GM18526 (cell line): ENCODE measurements around the gene RASGRF2.

ENCODE experiments used
- POLR2A ChIP-seq: IDR thresholded peaks from 3 replicates; pipeline ENCODE4 v1.6.1; 2011; ENCODE audit not compliant: insufficient read length; ENCODE audit errors: extremely low read depth

RASGRF2 gene

DNA sequence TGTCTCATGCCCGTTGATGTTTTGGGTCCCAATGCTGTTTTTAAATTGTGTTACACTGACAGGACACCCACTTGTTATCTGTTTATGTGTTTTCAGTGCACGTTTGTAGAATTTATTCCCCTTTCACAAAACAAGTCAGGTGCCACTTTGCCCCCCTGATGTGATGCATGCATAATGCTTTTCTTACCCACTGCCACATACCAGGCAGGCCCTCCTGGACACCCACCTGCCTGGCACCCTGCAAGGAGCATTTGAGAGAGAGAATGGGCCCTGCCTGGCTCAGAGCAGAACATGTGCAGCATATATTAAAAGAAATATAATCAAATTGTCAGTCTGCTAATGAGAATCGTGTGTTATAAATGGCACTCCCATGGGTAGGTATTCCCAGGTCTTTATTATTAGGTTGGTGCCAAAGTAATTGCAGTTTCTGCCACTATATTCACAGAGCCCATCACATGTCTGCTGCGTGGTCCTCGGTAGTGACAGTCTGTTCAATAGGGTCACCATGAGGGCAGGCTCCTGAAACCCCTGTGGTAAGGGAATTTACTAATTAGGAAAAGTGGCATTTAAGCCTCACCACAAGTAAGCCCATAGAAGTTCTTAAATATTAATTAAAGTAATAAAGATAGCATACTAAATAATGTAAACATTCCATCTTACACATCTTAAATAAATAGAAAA is 220.8 kb downstream of the RASGRF2 start:
- no peak for TF ChIP-seq POLR2A

- no peak for TF ChIP-seq POLR2A
These were observed 221.6 kb downstream of the RASGRF2 start for GRCh38 chr5:81181576-81182316.

- no peak for TF ChIP-seq POLR2A
These were observed 222.5 kb downstream of the RASGRF2 start for GRCh38 chr5:81182396-81183390.

GRCh38 chr5:81183811-81184748 is 223.9 kb downstream of the RASGRF2 start:
- TF ChIP-seq POLR2A, result no peak

DNA sequence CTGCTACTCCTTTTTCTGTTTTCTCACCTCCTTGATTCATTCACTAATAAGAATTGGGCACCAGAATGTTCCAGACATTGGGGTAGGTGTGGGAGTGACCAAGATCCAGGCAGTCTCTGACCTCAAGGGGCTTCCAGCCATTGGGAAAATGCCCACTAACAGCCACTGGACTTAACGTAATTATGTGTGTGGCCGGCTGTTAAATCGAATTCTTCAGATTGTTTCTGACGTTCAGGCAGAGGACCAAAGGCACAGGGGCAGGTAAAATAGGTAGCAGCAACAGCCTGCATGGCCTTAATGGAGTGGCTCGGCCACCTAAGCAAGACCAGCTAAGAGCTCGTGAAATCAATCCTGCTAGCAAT is 224.6 kb downstream of the RASGRF2 start:
- TF ChIP-seq POLR2A, result no peak

DNA sequence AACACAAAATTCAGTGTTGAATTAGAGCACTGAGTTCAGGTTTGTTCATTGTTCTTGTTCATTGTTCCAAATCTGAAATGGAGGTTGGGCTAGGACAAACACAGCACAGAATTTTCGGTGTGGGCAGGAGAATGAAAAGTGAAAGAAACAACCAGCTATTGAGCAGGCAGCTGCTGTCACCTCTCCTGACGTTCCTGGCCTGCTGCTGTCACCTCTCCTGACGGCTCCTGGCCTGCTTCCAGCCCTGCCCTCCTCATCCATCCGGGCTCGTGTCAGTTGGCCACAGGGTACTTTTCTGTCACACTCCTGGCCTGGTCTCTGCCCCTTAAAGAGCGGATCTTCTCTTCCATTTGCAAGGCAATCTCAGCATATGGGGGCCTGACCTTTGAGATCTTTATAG is 227.7 kb downstream of the RASGRF2 start:
- no peak for TF ChIP-seq POLR2A

- no peak for TF ChIP-seq POLR2A
These were observed 228.8 kb downstream of the RASGRF2 start for GRCh38 chr5:81188962-81189361.

GRCh38 chr5:81189875-81190498 is 229.8 kb downstream of the RASGRF2 start:
- TF ChIP-seq POLR2A, result no peak

GRCh38 chr5:81191726-81192372 is 231.7 kb downstream of the RASGRF2 start:
- TF ChIP-seq POLR2A, result no peak

- no peak for TF ChIP-seq POLR2A
These were observed 232.2 kb downstream of the RASGRF2 start for GRCh38 chr5:81192373-81192750.

DNA sequence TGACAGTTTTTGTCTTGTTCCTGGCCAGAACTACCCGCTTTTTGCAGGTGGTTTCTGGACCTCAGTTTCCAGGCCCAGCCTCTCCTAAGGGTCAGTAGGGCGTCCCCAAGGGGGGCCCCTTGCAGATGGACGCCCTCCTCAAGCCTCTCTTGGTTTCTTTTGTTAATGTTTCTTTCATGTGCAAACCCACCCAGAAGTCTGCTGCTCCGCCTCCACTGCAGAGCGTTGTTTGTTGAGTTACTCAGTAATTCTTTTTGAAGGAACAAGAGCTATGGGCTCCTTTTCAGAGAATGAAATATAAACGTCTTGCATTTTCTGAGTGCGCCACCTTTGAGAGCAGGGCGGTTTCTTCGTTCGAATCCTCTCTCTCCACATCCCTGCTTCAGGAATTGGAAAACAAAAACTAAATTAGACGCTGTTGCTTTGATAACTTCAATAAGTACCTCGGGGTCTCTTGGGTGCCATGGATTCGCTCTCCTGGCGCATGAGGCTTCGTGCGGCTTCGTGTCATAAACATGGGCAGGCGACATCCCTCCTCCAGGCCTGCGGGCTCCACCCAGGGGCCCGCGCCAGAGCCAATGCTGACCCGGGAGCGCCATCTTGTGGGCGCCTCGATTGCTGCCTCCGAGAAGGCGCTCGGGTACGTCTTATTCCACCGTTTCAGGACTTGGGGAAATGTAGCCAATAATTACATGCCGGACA is 234.6 kb downstream of the RASGRF2 start:
- no peak for TF ChIP-seq POLR2A

GRCh38 chr5:81195335-81195929 is 235.3 kb downstream of the RASGRF2 start:
- no peak for TF ChIP-seq POLR2A

DNA sequence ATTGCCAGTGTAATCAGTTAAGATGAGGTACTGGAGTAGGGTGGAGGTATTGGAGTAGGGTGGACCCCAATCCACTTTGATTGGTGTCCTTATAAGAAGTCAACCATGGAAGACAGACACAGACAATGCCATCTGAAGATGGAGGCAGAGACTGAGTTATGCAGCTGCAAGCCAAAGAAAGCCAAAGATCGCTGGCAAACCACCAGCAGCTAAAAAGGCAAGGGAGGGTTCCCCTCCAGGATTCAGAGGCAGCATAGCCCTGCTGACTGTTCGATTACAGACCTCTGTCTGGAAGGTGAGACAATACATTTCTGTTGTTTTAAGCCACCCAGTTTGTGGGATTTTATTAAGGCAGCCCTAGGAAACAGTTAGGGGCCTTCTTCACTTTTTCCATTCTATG is 242.5 kb downstream of the RASGRF2 start:
- no peak for TF ChIP-seq POLR2A
